ENCODE measurements around the gene HDAC9.

HDAC9 gene

DNA sequence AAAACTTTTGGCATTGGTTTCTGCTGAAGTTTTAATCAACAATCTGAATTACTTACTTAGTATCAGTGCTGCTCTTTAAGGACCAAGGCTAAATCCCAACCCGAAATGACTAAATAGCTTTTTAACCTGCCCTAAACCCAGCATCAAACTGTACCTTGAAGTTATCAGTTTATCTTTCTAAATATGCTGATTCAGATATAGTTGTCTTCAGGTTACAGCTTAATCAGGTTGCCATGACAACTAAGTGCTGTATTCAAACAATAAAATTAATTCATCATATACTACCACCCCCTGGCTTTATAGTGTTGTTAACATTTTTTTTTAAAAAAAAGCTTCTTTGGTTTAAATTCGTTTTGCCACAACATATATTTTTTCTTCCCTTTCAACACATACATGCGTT, 382.3 kb downstream of the HDAC9 start:
- no peak for FAIRE-seq

DNA sequence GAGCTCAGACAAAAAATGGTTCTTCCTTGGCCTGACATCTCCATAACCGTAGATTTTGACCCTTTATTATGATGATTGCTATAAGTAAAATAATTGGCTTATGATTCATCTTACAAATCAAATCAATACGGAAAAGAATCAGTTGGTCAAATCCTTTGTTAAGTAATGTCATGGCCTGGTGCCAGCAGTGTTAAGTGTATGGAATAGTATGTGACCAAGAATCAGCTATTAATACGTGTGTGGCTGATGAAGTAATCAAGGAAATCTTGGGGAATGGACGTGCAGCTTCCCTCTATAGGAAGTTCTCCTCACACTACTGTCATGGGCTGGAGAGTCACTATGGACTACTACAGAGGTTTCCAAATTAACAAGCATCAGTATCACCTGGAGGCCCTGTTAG, 391.3 kb downstream of the HDAC9 start:
- no peak for FAIRE-seq
- DNase-seq (ENCODE audit: low spot score) = no peak

More for the DNA sequence above, 382.3 kb downstream of the HDAC9 start:
- DNase-seq (ENCODE audit: low spot score) = no peak

DNA sequence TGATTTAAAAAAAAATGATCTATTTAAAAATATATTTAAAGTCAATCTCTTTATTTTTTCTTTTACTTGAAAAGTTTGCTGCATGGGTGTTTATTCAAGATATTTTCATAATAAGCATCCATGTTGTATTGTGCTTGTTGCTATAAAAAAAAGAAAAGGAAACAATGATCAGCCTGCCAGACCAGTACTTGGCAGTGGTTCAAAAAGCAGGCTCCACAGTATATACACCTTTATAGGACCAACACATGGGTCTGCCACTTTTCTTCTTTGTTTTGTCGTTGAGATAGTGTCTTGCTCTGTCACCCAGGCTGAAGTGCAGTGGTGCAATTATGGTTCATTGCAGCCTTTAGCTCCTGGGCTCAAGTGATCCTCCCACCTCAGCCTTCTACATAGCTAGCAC, 393.9 kb downstream of the HDAC9 start:
- DNase-seq (ENCODE audit: low spot score) = no peak
- FAIRE-seq = no peak

DNA sequence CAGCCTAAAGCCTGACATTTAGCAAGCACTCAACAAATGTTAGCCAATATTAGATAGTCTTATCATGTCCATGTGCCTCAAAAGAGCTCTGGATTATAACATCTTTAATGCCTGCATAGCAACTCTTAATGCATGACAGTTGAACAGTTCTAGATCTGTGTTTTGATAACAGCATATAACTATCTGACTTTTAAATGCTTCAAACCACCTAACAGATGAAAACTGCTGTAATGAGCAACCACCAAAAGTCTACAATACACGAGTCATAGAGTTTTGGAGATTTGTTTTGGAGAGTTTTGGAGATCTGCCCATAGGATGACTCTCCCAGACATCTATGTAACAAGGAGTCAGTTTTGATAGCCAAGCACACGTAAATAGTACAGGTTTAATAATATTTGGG, 394.6 kb downstream of the HDAC9 start:
- FAIRE-seq (no peak), DNase-seq (ENCODE audit: low spot score) (peak; percentile 25)

DNA sequence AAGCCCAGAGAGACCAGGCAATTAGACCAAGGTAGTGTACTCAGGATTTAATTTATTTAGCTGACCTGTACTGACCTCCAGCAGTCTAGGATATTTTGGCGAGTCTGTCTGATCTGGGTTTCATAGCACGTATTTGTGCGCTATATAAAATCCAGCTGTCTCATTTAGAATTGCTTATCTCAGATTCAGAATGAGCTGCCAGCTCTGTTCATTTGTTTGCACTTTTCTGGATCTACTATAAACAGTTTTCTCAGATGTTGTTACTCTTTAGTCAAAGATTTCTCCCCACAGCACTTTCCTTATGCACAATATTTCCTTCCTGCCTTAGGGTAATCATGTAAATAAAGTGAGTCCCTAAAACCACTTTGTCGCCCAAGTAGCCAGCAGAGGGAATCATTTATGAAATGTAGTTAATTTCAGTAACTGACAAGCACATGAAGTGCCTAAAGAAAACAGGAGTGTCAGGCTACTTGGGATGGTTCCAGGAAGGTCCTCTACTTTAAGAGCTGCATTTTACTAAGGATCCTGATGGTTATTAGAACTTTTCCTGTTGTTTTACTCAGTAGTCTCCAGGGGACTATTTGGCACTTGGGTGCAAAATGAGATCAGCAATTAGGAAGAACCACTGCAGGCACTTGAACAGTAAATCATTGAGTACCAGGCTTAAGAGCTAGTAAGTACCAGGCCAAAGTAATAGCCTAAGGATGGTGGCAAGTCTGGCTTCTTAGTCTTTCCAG, 395.5 kb downstream of the HDAC9 start:
- FAIRE-seq = no peak
- DNase-seq (ENCODE audit: low spot score) = no peak

DNA sequence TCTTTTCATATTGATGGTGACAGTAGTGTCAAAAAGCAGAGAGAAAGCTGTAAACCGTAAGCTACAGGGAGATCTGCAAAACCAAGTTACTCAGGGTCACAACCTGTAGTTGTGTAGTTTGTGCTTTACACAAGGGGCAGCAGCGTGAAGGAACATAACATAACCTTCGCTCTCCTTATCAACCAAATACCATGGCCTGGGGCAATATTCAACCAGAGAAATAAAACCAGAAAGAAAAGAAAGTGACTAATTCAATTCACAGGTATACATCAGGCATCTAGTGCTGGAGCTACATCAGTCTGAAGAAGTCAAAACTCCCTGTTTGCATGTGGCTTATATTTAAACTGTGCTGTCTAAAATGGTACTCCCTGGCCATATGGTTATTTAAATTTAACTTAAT, 397.6 kb downstream of the HDAC9 start:
- DNase-seq (ENCODE audit: low spot score) = no peak
- FAIRE-seq = no peak

DNA sequence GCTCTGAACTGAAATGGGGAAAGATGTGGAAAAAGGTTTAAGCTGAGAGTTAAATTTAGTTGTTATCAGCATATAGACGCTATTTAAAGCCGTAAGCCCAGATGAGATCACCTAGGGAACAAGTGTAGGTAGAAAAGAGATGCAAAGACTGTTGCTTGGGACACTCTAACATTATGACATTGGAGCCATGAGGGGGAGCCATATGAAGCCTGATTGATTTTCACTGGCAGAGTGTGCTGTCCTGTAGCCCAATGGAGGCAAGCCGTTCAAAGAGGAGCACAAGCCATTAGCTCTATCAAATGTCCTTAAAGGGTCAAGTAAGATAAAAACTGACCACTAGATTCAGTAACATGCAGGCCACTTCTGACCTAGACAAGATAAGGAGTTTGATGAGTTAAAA, 398.6 kb downstream of the HDAC9 start:
- no peak for DNase-seq (ENCODE audit: low spot score)
- no peak for FAIRE-seq

DNA sequence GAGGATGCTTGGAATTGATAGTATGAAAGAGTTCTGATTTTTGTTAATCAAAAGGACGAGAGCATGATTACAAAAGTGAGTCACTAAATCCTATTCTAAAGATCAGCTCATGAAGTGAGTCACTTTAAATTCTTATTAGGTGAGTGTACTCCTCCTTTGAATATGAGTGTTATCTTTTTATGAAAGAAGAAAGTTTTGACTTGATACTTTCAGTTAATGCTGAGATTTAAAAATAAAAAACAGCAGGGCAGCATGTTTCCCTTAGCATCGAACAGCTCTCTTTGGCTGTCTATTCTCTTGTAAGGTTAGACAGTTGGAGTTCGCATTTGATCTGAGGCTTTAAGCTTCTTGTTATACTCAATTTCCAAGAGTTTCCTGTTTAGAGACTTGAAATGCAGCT, 399.9 kb downstream of the HDAC9 start:
- FAIRE-seq = peak; percentile 93

DNA sequence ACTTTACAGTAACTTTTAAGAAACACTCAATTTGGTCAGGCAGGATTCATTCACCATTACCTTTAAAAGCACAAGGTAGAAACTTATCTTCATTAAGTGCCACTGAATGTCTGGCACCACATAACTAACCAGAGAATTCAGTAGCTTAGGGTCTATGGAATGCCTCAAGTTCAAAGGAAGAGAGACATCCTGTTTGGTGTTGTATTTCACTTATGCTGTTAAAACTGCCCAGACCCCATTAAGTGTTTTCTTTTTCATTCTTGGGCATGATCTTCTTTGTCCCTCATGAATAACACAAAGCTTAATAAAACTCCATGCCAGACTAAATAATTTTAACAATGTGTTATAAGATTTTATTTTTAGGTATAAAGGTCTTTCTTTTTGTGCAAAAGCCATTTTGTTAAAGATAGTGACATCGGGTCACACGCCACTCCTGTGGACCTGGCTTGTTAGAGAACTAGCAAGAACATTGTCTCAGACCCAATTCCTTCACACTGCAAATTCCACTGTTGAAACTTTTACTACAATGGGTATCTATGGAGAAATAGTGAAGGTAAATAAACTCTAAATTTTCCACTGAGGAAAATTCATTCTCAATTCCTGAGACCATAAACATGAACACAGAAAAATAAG, 400.9 kb downstream of the HDAC9 start:
- DNase-seq (ENCODE audit: low spot score) = no peak
- no peak for FAIRE-seq

More for the DNA sequence above, 399.9 kb downstream of the HDAC9 start:
- DNase-seq (ENCODE audit: low spot score) = peak; percentile 79

DNA sequence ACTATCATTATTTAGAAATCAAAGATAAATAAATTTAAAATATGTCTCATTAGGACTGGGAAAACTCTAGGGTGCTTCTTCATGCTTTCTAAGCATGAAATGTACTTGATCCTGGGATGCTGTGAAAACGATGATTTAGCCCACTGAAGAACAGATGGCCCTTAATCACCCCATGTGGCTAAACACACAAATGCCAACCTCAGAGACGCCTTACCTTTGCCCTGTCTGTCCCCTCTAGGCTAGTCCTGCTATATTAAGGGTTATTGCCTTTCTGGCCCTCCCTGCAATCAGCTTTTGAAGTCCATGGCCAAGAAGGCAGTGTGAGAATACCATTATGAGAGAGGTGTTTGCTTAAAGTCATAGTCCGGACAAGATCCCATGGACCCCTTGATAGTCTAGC, 404.7 kb downstream of the HDAC9 start:
- no peak for DNase-seq (ENCODE audit: low spot score)
- no peak for FAIRE-seq

DNA sequence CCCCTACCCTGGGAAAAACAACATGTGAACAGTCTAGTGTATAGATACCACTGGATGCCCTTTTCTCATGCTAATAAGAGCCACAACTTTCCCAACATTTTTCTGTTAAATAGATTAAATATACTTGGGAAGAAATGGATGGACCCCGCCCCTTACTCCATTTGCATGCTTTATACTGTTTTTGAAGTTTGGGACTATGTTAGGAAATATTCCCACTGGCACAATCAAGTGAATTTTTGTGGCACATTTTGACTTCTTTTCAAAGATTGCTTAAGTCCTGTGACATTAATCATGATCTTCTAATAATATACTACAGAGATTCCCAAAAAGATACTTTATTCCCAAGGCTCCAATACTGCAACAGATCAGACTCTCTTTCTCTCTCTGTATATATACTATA, 405.3 kb downstream of the HDAC9 start:
- no peak for DNase-seq (ENCODE audit: low spot score)
- FAIRE-seq = no peak

DNA sequence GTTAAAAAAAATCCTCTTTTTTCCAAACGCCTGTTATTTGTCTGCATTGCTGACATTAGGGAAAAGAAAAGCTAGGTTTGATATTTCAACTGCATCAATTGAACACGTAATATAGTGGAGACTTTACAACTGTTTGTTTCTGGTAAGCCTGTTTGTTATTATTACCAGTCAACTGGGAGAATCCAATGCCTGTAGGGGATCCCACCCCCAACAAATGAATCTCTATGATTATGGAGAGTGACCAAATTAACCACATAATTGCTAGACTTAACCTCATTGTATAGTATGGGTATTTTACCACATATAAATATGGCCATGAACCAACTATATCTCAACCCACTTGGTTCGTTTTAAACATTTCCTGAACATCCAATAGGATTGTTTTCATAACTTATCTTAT, 405.8 kb downstream of the HDAC9 start:
- DNase-seq (ENCODE audit: low spot score) = no peak
- no peak for FAIRE-seq

DNA sequence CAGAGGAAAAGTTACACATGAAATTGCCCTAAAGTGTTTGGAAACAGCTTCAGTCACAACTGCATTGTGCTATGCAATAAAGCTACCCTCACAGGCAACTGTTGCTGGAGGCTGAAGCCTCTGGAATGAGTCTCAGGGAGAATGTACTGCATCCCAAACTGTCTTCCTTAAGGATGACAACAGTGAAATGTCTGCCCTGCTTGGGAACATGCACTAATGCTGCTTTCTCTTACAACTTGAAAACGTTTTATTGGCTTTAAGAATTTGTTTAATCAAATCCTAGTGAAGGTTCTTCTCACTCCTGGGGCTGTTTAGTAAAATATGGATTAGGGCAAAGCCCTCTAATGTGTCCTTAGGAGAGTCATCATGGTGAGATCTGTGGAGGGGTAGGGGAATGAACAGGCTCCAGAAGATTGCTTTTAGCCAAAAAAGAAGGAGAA, 406.5 kb downstream of the HDAC9 start:
- DNase-seq (ENCODE audit: low spot score) (no peak), FAIRE-seq (no peak)

DNA sequence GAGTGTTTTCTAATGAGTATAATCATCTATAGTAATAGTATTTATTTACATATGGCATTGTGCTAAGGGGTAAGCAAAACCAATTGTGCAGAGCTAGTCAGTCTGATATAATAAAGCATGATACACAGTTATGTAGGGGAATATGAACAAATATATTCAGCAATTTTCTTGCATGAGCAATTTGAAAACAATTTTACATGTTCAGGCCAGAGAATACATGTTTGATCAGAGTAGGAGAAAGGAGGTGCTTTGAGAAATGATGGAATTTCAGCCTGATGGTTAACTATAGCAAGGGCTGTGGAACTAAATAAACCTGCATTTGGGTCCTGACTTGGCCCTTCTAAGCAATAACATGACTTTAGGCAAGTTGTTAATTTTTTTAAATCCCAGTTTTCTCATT, 407.3 kb downstream of the HDAC9 start:
- DNase-seq (ENCODE audit: low spot score) (no peak), FAIRE-seq (no peak)

DNA sequence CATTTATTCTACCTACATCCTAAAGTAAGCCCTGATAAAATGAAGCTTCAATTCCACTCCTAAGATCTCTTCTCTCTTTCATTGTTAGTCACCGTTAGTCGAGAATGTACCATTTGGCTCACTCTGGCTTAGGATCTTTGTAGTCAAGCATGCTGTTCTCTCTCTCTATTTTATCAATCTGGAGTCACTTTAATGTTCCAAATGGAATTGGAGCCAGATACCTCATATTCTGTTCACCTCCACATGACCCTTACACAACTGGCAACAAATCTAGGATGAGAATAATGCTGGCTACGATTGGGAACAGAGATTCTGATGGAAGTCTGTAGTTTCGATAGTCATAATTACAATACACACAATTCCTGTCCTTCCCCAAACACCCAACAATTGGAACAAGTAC, 408.1 kb downstream of the HDAC9 start:
- DNase-seq (ENCODE audit: low spot score) (no peak), FAIRE-seq (no peak)

DNA sequence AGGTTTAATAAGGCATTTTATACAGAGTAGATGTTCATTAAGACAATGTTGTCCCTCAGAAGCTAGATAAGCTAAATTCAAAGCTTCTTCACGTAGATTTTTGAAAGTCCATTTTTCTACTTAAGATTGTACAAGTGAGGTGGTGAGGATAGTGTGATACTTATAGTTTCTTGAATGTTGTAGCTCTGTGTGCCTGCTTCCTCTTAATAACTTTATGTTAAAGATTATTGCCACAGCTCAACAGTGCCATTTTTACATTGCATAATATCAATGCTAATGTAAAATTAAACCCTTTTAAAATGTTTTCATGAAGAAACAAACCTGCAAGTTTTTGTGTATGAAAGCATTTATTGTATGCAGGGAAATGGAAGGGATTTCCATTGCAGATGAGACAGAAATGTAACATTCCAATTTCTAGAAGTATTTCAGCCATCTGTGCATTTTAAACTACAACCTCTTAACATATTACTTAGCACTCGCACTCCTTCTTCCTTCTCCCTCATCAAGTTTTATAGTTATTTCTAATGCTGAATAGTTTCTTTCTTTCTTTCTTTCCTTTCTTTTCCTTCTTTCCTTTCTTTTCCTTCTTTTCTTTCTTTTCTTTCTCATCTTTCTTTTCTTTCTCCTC, 409.9 kb downstream of the HDAC9 start:
- DNase-seq (ENCODE audit: low spot score) (no peak), FAIRE-seq (no peak)

DNA sequence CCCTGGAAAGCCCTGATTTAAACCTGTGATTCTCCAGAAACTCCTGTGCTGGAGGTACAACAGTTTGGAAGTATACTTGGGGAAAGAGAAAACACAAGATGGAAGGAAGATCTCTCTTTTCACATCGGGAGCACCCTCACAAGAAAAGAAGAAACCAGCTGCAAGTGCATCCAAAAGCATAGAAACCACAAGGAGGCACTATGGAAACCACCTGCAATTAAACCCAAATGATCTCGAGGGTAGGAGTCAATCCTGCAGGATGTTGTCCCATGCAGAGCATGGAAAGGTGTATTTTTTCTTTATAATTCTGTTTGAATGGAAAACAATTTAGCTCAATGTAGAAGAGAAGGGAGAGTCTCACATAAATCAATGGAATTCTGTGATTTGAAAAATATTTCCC, 411.4 kb downstream of the HDAC9 start:
- DNase-seq (ENCODE audit: low spot score) = no peak
- no peak for FAIRE-seq

DNA sequence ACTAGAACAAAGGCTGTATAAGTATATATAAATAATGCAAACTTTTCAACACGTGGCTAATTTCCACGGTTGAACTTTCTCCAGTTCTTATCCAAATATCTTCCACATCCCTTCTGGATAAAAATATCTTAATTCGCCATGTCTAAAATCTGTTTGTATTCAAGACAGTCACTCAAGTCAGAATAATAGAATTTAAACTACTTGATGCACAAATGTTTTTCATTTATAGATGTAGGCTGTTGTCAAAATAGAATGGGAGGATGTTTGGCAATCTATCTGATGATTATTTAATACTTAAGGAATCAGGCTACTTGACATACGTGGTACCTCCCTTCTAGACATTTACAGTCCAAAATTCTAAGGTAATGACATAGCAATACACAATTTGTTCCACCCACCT, 417.6 kb downstream of the HDAC9 start:
- no peak for DNase-seq (ENCODE audit: low spot score)
- no peak for FAIRE-seq

DNA sequence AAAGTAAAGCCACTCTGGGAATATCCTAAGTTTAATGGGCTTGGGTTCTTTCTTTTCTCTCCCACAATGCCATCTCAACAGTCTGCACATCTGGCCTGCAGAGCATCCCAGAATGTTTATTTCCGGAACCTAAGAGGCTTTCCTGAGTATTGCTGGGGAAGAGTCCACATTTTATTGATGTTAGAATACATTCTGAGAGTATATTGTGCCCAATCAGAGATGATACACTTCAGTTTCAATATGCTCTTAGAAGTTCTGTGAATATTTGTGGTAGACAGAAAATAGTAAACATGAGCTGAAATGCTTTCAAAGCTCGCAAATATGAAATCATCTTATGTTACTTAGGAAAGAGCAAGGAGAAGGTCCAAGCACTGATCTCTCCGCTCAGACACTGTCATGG, 421.3 kb downstream of the HDAC9 start:
- no peak for FAIRE-seq
- DNase-seq (ENCODE audit: low spot score) = no peak

DNA sequence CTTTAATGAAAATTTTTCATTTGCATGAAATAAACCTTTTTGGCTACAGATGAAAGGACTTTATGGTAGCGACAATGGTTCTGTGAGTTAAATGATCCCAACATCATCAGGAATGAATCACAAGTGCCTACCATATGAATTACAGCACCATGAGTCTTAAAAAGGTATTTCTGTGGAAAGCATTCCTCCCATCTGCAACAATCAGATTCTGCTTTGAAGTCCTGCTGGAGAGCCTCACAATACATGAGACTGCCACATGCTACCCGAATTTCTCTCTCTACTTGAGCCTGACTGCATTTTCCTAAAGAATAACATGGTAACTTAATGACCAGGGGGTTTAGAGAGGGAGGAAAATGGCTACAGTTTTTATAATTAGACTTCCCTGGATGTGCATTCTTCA, 431.6 kb downstream of the HDAC9 start:
- DNase-seq (ENCODE audit: low spot score) = no peak
- FAIRE-seq = no peak

DNA sequence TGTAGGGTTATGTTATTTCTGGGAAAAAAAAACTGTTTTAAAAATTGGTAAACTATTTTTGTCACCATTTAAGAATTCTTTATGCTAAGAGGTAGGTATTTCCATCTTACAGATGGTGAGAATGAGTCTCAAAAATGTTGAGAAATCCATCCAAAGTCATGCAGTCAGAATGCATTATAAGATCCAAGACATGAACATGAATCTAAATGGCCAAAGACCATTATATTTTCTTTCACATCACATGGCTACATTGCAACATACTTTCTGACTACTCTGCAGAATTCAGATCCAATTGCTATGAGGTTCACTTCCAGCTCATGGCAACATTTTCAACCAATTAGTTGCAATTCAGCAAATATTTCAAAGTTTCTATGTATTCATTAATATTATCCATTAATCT, 440.7 kb downstream of the HDAC9 start:
- DNase-seq (ENCODE audit: low spot score) = no peak
- no peak for FAIRE-seq

DNA sequence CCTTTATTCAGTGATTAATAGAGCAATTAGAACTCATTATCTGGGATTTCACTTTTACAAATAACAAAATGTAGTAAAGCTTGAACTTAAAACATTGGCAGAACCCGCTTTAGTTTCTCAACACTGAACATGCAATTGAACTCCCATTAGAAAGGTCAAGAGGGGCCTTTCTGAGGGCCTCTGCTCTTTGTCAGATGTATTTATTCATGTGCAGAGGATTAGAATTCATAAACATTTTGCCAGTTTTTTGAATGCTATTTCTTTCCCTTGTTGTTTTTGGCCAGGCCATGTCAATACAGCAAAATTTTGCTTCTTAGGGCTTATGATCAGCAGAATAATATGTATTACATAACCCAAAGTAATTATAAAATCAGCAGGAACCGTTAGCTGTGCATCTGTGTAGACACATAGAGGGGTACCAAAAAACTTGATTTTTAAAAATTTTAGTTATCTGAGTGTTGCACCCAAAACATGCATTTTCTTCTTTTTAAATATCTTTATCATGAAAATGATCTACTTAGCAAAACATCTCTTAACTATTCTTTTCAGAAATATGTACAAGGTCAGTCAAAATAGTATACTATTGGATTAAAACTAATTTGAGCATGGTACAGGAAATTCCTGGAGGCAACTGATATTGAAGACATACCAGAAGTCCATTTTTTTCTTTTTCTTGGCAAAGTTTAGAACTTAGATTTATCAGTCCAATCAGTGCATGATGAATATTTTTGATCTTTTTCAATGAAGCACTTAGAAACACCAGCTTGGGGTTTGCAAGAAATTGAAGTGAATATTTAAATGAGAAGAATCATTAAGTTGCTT, 444.4 kb downstream of the HDAC9 start:
- DNase-seq (ENCODE audit: low spot score) (no peak), FAIRE-seq (no peak)
